Measurements from ENCODE around the gene TACC3. TPM values are rescaled to one million over a fixed set of nuclear protein-coding genes. Genes with fewer than 3 reads are reported as not detected.

TACC3 gene
- polyA plus RNA-seq, 4 donors: 11.9 to 41.4 (median 18.5) TPM

- peaks cover 2 to 6% (median 6%) of the 10 kb centered on the region in 3 donors for H3K27me3 ChIP-seq (ENCODE audit: control insufficient read depth in 3 of 3, insufficient read depth in 3 of 3, low read length in 3 of 3)
- no peaks in the 10 kb centered on the region for H3K9me3 ChIP-seq (ENCODE audit: control insufficient read depth in 2 of 2, insufficient read depth in 1 of 2, low read depth in 1 of 2, low read length in 1 of 2)
- H3K4me3 ChIP-seq (ENCODE audit: low read depth in 1 of 3, low read length in 3 of 3): peak overlapping the region; percentile 50 to 94 (median 81)
- WGBS, 3 donors: 1% methylated on average over 79 to 101 of the region's 101 CpGs
- DNase-seq (peak; percentile 26 to 48), FAIRE-seq (no peak)
- H3K36me3 ChIP-seq (ENCODE audit: control insufficient read depth in 3 of 3, insufficient read depth in 2 of 3, low read depth in 1 of 3, low read length in 3 of 3): peaks cover 0 to 46% (median 0%) of the 10 kb centered on the region in 3 donors
- peak overlapping the region; percentile 64 to 94 (median 92) for H3K27ac ChIP-seq (ENCODE audit: low read depth in 1 of 3, low read length in 2 of 3)
- H3K4me1 ChIP-seq (ENCODE audit: control insufficient read depth in 3 of 3, insufficient read depth in 2 of 3, low read depth in 1 of 3, low read length in 2 of 3): peaks cover 0 to 43% (median 10%) of the 10 kb centered on the region in 3 donors
These were observed 72.9 kb downstream of the TACC3 start for GRCh38 chr4:1793940-1794808.

Other genes starting within 250 kb of the TACC3 start
- gene FAM53A, start 37.2 kb upstream of the TACC3 start, polyA plus RNA-seq: 1 to 10 TPM in 1 of 4 donors, under 1 TPM in 2, not detected in 1; 0.27 to 1.1 (median 0.97) TPM
- gene SLBP, start 9.2 kb upstream of the TACC3 start, polyA plus RNA-seq: 10 to 100 TPM; 25.5 to 38.4 (median 27.9) TPM
- 10 to 100 TPM; 18.6 to 47.2 (median 26.0) TPM for gene TMEM129, start 198 bp upstream of the TACC3 start, polyA plus RNA-seq
- gene FGFR3, start 71.8 kb downstream of the TACC3 start, polyA plus RNA-seq: 100 to 1,000 TPM in 1 of 4 donors, 10 to 100 TPM in 3; 13.8 to 267 (median 35.7) TPM
- gene LETM1, start 134.6 kb downstream of the TACC3 start, polyA plus RNA-seq: 10 to 100 TPM; 19.7 to 28.5 (median 23.1) TPM
- 10 to 100 TPM in 3 of 4 donors, 1 to 10 TPM in 1; 8.4 to 46.4 (median 22.5) TPM for gene NSD2, start 149.9 kb downstream of the TACC3 start, polyA plus RNA-seq